Endothelial cell of umbilical vein (primary cell): Measurements from ENCODE around the gene IL24. TPM values are rescaled to one million over a fixed set of nuclear protein-coding genes. Genes with fewer than 3 reads are reported as not detected.
"Not testable (repeated sequence)": the region's sequence is repeated elsewhere in the genome, so short reads cannot be mapped to it uniquely, and the experiment has no call there.

Experiments used
- BruUV-seq: library from RNA; stranded (reverse); fragments of 400-500 nt; replicated peaks from 2 replicates; lab custom pipeline; 2021; lab: Mats Ljungman, UMichigan
- CTCF ChIA-PET: fragments of 300-600, 350-600 bp; sonication (Branson Sonifier 250); formaldehyde crosslinking; loops from one replicate; lab custom pipeline; 2021; ENCODE audit warnings: antibody characterized with exemption, inconsistent platforms; lab: Charles Lee
- POLR2A ChIA-PET: fragments of 300-600, 350-600 bp; sonication (Branson Sonifier 250); formaldehyde crosslinking; loops from one replicate; lab custom pipeline; 2021; ENCODE audit warnings: antibody characterized with exemption, inconsistent platforms; lab: Charles Lee
- DNase-seq: peaks from one replicate; pipeline ENCODE4 v3.0.0-alpha.2; 2011; ENCODE audit warnings: low read depth, low spot score
- FAIRE-seq: peaks from 2 replicates; lab custom pipeline; 2011; peaks lifted over from hg19 to GRCh38; lab: Jason Lieb, UNC
- H2AFZ ChIP-seq: 2 replicates; pipeline ENCODE4 v1.6.0; 2012; ENCODE audit warnings: low read depth, low read length, control low read depth, inconsistent platforms
- H3K27ac ChIP-seq: 2 replicates; pipeline ENCODE4 v1.5.1; 2011; ENCODE audit warnings: low read depth, mild to moderate bottlenecking, control low read depth, low read length, moderate library complexity; ENCODE audit not compliant: insufficient read depth
- H3K27me3 ChIP-seq, 2 experiments: 2 replicates each; pipeline versions ENCODE4 v1.6.0 to v1.6.1; 2011; ENCODE audit warnings: low read length in 2 of 2, mixed read lengths in 1 of 2; ENCODE audit not compliant: control insufficient read depth in 2 of 2, insufficient read depth in 2 of 2
- H3K36me3 ChIP-seq, 2 experiments: 2 replicates in 1 of 2; 3 replicates in 1 of 2; pipeline ENCODE4 v1.5.1; 2011; ENCODE audit warnings: low read length in 2 of 2, mild to moderate bottlenecking in 1 of 2, moderate library complexity in 1 of 2; ENCODE audit not compliant: control insufficient read depth in 2 of 2, insufficient read depth in 2 of 2; ENCODE audit errors: extremely low read depth in 1 of 2
- H3K4me1 ChIP-seq: 3 replicates; pipeline ENCODE4 v1.5.1; 2011; ENCODE audit warnings: mild to moderate bottlenecking, low read length; ENCODE audit not compliant: control insufficient read depth, insufficient read depth; ENCODE audit errors: extremely low read depth
- H3K4me2 ChIP-seq: 2 replicates; pipeline ENCODE4 v1.6.1; 2011; ENCODE audit warnings: low read length, control low read depth, mixed read lengths; ENCODE audit not compliant: insufficient read depth
- H3K4me3 ChIP-seq, 3 experiments: fragments of 200-600 bp in 1 of 3; sonication (generic), shearing (Covaris generic) in 1 of 3; replicated peaks in 1 of 3; 2 replicates each; pipeline ENCODE4 v1.5.1; 2011 to 2016; ENCODE audit warnings: control low read depth in 3 of 3, low read length in 3 of 3, mild to moderate bottlenecking in 2 of 3, inconsistent platforms in 1 of 3, low read depth in 1 of 3, moderate library complexity in 1 of 3; ENCODE audit not compliant: insufficient read depth in 1 of 3
- H3K79me2 ChIP-seq: 2 replicates; pipeline ENCODE4 v1.6.0; 2012; ENCODE audit warnings: low read length, inconsistent platforms; ENCODE audit not compliant: control insufficient read depth, insufficient read depth
- H3K9ac ChIP-seq: replicated peaks from 2 replicates; pipeline ENCODE3; 2011; ENCODE audit warnings: low read length, control low read depth; ENCODE audit not compliant: insufficient read depth; ENCODE audit errors: extremely low read depth
- H3K9me1 ChIP-seq: replicated peaks from 3 replicates; pipeline ENCODE4 v1.6.0; 2011; ENCODE audit warnings: mild to moderate bottlenecking, low read length; ENCODE audit not compliant: control insufficient read depth, insufficient read depth; ENCODE audit errors: extremely low read depth
- H3K9me3 ChIP-seq: replicated peaks from 2 replicates; pipeline ENCODE4 v1.5.1; 2012; ENCODE audit warnings: low read length, inconsistent platforms; ENCODE audit not compliant: control insufficient read depth, insufficient read depth
- H4K20me1 ChIP-seq: replicated peaks from 2 replicates; pipeline ENCODE3; 2011; ENCODE audit warnings: mild to moderate bottlenecking, low read length; ENCODE audit not compliant: control insufficient read depth, insufficient read depth; ENCODE audit errors: extremely low read depth
- CTCF ChIP-seq, 2 donors: IDR thresholded peaks; 1 replicate in 1 of 2; 2 replicates in 1 of 2; pipeline ENCODE4 v1.5.1; 2011; ENCODE audit warnings: low read length in 2 of 2, mild to moderate bottlenecking in 2 of 2, moderate library complexity in 2 of 2, control low read depth in 1 of 2, inconsistent platforms in 1 of 2, low read depth in 1 of 2; ENCODE audit not compliant: insufficient read depth in 1 of 2; ENCODE audit errors: extremely low read depth in 1 of 2
- EZH2 ChIP-seq: IDR thresholded peaks from 2 replicates; pipeline ENCODE4 v1.6.1; 2012; ENCODE audit warnings: borderline replicate concordance, low read depth, mild to moderate bottlenecking, moderate library complexity, low read length, inconsistent platforms; ENCODE audit not compliant: severe bottlenecking
- MAX ChIP-seq: IDR thresholded peaks from 2 replicates; pipeline ENCODE4 v1.6.1; 2011; ENCODE audit not compliant: insufficient read depth, insufficient read length
- MYC ChIP-seq: IDR thresholded peaks from one replicate; pipeline ENCODE4 v1.6.1; 2011; ENCODE audit warnings: mild to moderate bottlenecking, low read depth, low read length
- POLR2AphosphoS5 ChIP-seq: IDR thresholded peaks from 2 replicates; pipeline ENCODE4 v1.6.1; 2012; ENCODE audit warnings: low read depth, mild to moderate bottlenecking, control low read depth, low read length, moderate library complexity; ENCODE audit not compliant: insufficient read depth
- dilution Hi-C: fragments of 300-500 bp; cut with MboI; formaldehyde crosslinking; loops from one replicate; pipeline ENCODE4 v1.15.0; 2019; ENCODE audit warnings: low sequenced_read_pairs; ENCODE audit not compliant: extremely low pct_ligation_motif_present
- intact Hi-C: fragments of 100-400 bp; cut with micrococcal nuclease; formaldehyde crosslinking; loops from one replicate; pipeline ENCODE4 v1.10.0; 2022
- polyA plus RNA-seq, 4 experiments: library from polyadenylated mRNA; depleted of rRNA in 3 of 4; stranded (reverse) in 3 of 4; unstranded in 1 of 4; fragments of >200 nt; gene quantifications; 2 replicates each; pipeline versions ENCODE4 v1.2.1 to v1.2.3, GENCODE V29; 2011 to 2012; ENCODE audit warnings: missing spikeins in 1 of 4
- total RNA-seq: library from RNA; stranded (reverse); gene quantifications from 2 replicates; pipeline ENCODE4 v1.2.3, GENCODE V29; 2021

IL24 gene
- total and polyA plus RNA-seq, 2 donors (not counting 3 experiments of a cell fraction or from before 2014, with no cell fraction given), result not detected

- H2AFZ ChIP-seq, result no peak overlapping the region
- BruUV-seq, result no TSS peak
- ChIA-PET CTCF (no interaction called here), POLR2A (no interaction called here)
- no peak for FAIRE-seq
- H4K20me1 ChIP-seq, result no peaks in the 10 kb centered on the region
- H3K4me2 ChIP-seq, result no peak overlapping the region
- H3K27ac ChIP-seq, result no peak overlapping the region
- no peak overlapping the region for H3K4me3 ChIP-seq
- H3K9ac ChIP-seq, result no peak overlapping the region
- peaks cover 0 to 3% of the 10 kb centered on the region in 2 experiments for H3K27me3 ChIP-seq
- TF ChIP-seq CTCF (IDR thresholded peaks at IDR 0.05; ENCODE audit: extremely low read depth in 1 of 2, insufficient read depth in 1 of 2, low read depth in 1 of 2, low read length in 2 of 2) (no peak), MYC (no peak), POLR2AphosphoS5 (no peak), EZH2 (no peak), MAX (no peak)
- no peaks in the 10 kb centered on the region for H3K79me2 ChIP-seq
- intact Hi-C loops (no loop called here), dilution Hi-C loops (no loop called here)
- H3K9me3 ChIP-seq, result no peaks in the 10 kb centered on the region
- H3K9me1 ChIP-seq, result no peaks in the 10 kb centered on the region
- H3K36me3 ChIP-seq, result no peaks in the 10 kb centered on the region
- H3K4me1 ChIP-seq, result no peaks in the 10 kb centered on the region
- DNase-seq, result no peak
Observed at GRCh38 chr1:206851341-206852010, 45.8 kb upstream of the IL24 start.

- dilution Hi-C loops, POLR2A ChIA-PET: not testable (repeated sequence)
Observed at GRCh38 chr1:206852662-206853061, 44.6 kb upstream of the IL24 start.

GRCh38 chr1:206853696-206854095, 43.5 kb upstream of the IL24 start:
- H3K9ac ChIP-seq, DNase-seq, POLR2A ChIA-PET, H3K79me2 ChIP-seq, H3K4me3 ChIP-seq, H4K20me1 ChIP-seq, intact Hi-C loops, H2AFZ ChIP-seq, BruUV-seq, dilution Hi-C loops, H3K4me1 ChIP-seq, H3K27me3 ChIP-seq, FAIRE-seq, H3K4me2 ChIP-seq, H3K27ac ChIP-seq, H3K36me3 ChIP-seq, H3K9me3 ChIP-seq, H3K9me1 ChIP-seq: not testable (repeated sequence)
- CTCF ChIA-PET, result interaction anchor here (1.8 kb wide), 1 partner anchor 33 kb away, joined by 3 read pairs; no protein-coding TSS in a partner anchor

More at GRCh38 chr1:206852662-206853061, 44.6 kb upstream of the IL24 start:
- H3K27me3 ChIP-seq, DNase-seq, H3K9me3 ChIP-seq, BruUV-seq, H3K27ac ChIP-seq, intact Hi-C loops, FAIRE-seq, H3K4me2 ChIP-seq, H3K36me3 ChIP-seq, H3K79me2 ChIP-seq, H3K9ac ChIP-seq, H3K4me3 ChIP-seq, H3K4me1 ChIP-seq, H2AFZ ChIP-seq, H4K20me1 ChIP-seq, H3K9me1 ChIP-seq: not testable (repeated sequence)
- CTCF ChIA-PET, result interaction anchor here (1.8 kb wide), 1 partner anchor 34 kb away, joined by 3 read pairs; no protein-coding TSS in a partner anchor
